ENCODE results near the gene FASTKD1.
"Not testable (repeated sequence)": the region's sequence is repeated elsewhere in the genome, so short reads cannot be mapped to it uniquely, and the experiment has no call there.

FASTKD1 gene

DNA sequence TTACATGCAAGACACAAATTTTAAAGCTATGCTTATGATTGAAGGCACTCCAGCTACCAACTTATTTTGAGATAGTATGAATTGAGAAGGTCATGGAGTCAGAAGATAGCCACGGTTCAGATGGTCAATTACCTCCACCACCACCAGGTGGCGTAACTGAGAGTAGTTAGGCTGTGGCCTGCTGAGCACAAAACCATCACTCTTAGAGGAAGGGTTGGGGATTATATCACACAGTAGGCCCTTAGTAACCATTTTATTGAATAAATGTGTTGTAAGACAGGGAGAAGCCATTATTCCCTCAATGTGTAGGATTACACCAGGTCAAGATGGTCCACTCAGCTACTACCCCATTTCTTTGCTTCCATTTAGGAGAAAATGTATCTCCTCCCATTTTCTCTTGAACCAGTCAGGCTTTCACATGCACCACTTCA lies 45.4 kb downstream of the FASTKD1 start:
- peak; percentile 39 for DNase-seq (ENCODE audit: low read depth)
- H3K4me3 ChIP-seq (ENCODE audit: low read depth, low read length): no peak overlapping the region

DNA sequence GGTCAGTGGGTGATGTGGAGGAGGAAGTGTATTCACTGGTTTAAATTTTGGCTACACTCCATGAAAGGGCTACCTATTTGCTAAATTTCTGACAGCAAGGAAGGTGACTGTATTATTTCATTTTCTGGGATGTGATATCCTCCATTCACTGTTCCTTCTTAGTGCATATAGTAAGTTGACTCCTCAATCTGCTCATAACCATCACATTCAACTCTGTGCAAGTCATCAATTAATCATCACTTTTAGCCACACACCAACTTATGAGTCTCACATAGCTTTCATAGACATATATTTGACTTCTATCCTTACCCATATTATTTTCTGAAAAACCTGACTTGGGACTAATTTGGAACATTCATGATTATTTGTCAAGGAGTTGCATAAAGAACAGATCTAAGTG lies 47.2 kb downstream of the FASTKD1 start:
- TF ChIP-seq, protein P1, sequence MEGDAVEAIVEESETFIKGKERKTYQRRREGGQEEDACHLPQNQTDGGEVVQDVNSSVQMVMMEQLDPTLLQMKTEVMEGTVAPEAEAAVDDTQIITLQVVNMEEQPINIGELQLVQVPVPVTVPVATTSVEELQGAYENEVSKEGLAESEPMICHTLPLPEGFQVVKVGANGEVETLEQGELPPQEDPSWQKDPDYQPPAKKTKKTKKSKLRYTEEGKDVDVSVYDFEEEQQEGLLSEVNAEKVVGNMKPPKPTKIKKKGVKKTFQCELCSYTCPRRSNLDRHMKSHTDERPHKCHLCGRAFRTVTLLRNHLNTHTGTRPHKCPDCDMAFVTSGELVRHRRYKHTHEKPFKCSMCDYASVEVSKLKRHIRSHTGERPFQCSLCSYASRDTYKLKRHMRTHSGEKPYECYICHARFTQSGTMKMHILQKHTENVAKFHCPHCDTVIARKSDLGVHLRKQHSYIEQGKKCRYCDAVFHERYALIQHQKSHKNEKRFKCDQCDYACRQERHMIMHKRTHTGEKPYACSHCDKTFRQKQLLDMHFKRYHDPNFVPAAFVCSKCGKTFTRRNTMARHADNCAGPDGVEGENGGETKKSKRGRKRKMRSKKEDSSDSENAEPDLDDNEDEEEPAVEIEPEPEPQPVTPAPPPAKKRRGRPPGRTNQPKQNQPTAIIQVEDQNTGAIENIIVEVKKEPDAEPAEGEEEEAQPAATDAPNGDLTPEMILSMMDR (IDR thresholded peaks at IDR 0.05; ENCODE audit: low read depth, low read length, missing control alignments): no peak
- H3K4me3 ChIP-seq (ENCODE audit: low read depth, low read length): no peak overlapping the region
- DNase-seq (ENCODE audit: low read depth): no peak

More for the DNA sequence above, 45.4 kb downstream of the FASTKD1 start:
- TF ChIP-seq, protein P1 (IDR thresholded peaks at IDR 0.05; ENCODE audit: low read depth, low read length, missing control alignments): peak; percentile 89

DNA sequence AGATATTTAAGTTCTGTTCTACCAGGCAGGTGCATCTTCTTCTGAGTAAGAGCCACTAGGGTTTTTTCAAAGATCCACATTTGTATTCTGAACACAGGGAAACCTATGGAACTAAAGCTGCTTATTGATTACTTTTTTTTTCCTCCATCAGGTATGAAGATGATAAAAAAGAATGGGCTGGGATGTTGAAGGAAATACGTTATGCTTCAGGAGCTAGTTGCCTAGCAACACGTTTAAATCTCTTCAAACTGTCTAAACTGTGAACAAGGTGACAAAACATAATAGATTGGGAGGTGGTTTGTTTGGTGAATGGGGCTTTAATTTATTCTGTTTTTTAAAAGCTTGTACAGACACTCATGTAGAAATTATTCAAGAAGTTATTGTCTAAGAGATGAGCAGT lies 48.2 kb downstream of the FASTKD1 start:
- no peak for DNase-seq (ENCODE audit: low read depth)
- H3K4me3 ChIP-seq (ENCODE audit: low read depth, low read length): no peak overlapping the region
- TF ChIP-seq, protein P1 (IDR thresholded peaks at IDR 0.05; ENCODE audit: low read depth, low read length, missing control alignments): no peak

DNA sequence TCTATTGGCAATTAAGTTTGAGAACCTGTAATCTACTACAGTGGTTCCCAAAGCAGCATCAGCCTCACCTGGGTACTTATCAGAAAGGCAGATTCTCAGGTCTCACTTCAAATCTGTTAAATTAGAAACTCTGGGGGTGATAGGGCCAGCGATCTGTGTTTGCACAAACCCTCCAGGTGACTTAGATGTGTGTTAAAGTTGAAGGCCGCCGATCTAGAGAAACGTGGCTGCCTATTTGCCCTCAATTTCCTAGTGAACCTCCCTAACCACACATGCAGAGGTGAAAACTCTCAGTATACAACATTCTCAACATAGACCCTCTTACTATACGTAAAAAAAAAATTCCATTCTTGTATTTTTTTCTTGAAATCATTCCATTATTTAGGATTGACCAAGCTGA lies 50.0 kb downstream of the FASTKD1 start:
- no peak for DNase-seq (ENCODE audit: low read depth)
- H3K4me3 ChIP-seq (ENCODE audit: low read depth, low read length): no peak overlapping the region
- TF ChIP-seq, protein P1 (IDR thresholded peaks at IDR 0.05; ENCODE audit: low read depth, low read length, missing control alignments): no peak

DNA sequence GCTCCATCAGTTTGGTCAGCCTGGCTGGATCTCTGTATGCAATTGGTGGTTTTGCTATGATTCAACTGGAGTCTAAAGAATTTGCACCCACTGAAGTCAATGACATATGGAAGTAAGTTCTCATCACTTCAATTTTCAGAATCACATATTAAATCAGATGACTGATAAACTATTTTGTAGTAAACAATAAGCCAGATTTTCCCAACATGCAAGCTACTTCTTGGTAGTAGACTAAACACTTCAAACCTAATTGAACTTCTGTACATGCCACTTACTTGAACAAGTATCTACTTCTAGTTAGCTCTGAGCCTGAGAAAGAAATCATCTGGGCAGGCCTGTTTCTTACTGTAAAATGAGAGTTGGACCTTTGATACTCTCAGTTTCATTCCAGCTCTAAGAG lies 52.8 kb downstream of the FASTKD1 start:
- no peak overlapping the region for H3K4me3 ChIP-seq (ENCODE audit: low read depth, low read length)
- TF ChIP-seq, protein P1 (IDR thresholded peaks at IDR 0.05; ENCODE audit: low read depth, low read length, missing control alignments): no peak
- DNase-seq (ENCODE audit: low read depth): no peak

DNA sequence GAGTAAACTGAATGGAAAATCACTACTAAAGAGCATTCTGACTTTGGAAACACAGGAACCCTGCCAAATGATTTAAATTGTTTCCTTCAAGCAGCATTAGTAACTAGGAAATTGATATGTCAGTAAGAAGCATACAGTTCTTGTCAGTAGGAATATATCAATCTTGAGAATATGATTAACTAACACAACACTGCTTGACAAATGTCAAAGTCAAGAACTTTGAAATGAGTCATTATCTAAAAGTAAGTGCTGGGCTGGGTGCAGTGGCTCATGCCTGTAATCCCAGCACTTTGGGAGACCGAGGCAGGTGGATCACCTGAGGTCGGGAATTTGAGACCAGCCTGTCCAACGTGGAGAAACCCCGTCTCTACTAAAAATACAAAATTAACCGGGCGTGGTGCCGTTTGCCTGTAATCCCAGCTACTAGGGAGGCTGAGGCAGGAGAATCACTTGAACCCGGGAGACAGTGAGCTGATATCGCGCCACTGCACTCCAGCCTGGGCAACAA lies 57.1 kb downstream of the FASTKD1 start:
- DNase-seq (ENCODE audit: low read depth); H3K4me3 ChIP-seq (ENCODE audit: low read depth, low read length): not testable (repeated sequence)

DNA sequence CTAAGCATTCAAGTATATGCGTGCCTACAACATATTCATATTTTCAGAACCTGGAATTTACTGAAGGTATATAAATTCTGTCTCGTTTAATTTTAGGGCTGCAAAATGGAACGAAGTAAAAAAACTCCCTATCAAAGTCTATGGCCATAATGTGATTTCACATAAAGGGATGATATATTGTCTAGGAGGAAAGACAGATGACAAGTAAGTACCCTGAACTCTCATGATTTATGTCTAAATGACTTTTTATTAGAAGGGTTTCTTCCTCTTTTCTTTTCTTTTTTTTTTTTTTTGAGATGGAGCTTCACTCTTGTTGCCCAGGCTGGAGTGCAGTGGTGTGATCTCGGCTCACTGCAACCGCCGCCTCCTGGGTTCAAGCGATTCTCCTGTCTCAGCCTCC lies 58.9 kb downstream of the FASTKD1 start:
- not testable (repeated sequence) for H3K4me3 ChIP-seq (ENCODE audit: low read depth, low read length); DNase-seq (ENCODE audit: low read depth)

DNA sequence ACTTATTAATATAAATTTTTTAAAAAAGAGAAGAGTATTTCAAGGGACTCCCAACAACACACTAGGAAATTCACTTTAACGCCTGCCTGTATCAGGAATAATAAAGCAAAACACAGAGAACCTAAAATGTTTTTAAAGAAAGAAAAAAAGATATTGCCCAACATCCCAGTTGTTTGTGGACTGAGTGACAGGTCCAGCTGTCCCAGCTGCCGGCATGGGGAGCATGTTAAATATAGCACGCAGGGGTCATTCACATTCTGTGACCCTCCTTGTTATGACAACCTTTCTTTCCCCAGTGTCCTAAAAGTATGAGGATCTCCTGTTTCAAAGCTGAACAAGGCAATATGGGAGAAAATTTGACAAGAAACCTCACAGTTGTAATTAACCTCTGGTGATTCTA lies 59.7 kb downstream of the FASTKD1 start:
- TF ChIP-seq, protein P1 (IDR thresholded peaks at IDR 0.05; ENCODE audit: low read depth, low read length, missing control alignments): no peak
- DNase-seq (ENCODE audit: low read depth): no peak
- H3K4me3 ChIP-seq (ENCODE audit: low read depth, low read length): no peak overlapping the region
